DND-41 (cell line): ENCODE results near the gene ALPL.

Experiments used
- ATAC-seq: fragments of 200-7000 bp; cut with Tn5 transposase; 3 replicates; pipeline ENCODE4 v1.9.1; 2021; ENCODE audit warnings: low read depth; ENCODE audit not compliant: insufficient read depth
- DNase-seq: peaks from one replicate; pipeline ENCODE4 v3.0.0-alpha.2; 2020
- H2AFZ ChIP-seq: 2 replicates; pipeline ENCODE4 v1.6.0; 2012; ENCODE audit warnings: low read depth, low read length
- H3K27ac ChIP-seq: 2 replicates; pipeline ENCODE4 v1.5.1; 2012; ENCODE audit warnings: low read length, inconsistent platforms
- H3K27me3 ChIP-seq: fragments of 200-600 bp; sonication (generic); 2 replicates; pipeline ENCODE4 v1.6.0; 2012; ENCODE audit warnings: low read length, mild to moderate bottlenecking, inconsistent platforms; ENCODE audit not compliant: insufficient read depth, poor library complexity
- H3K36me3 ChIP-seq: 2 replicates; pipeline ENCODE4 v1.5.1; 2012; ENCODE audit warnings: low read length, inconsistent platforms; ENCODE audit not compliant: insufficient read depth
- H3K4me1 ChIP-seq: 2 replicates; pipeline ENCODE4 v1.5.1; 2012; ENCODE audit warnings: mild to moderate bottlenecking, low read length; ENCODE audit not compliant: insufficient read depth
- H3K4me2 ChIP-seq: 2 replicates; pipeline ENCODE4 v1.6.0; 2012; ENCODE audit warnings: mild to moderate bottlenecking, moderate library complexity, low read length, inconsistent platforms; ENCODE audit not compliant: insufficient read depth
- H3K4me3 ChIP-seq, 2 experiments: fragments of 200-600 bp in 1 of 2; shearing (Covaris generic) in 1 of 2; 2 replicates each; pipeline ENCODE4 v1.5.1; 2012 to 2016; ENCODE audit warnings: inconsistent platforms in 2 of 2, low read length in 2 of 2, mild to moderate bottlenecking in 2 of 2, low read depth in 1 of 2, moderate library complexity in 1 of 2
- H3K79me2 ChIP-seq: 2 replicates; pipeline ENCODE4 v1.6.0; 2012; ENCODE audit warnings: low read length, inconsistent platforms; ENCODE audit not compliant: insufficient read depth
- H3K9ac ChIP-seq: 2 replicates; pipeline ENCODE4 v1.6.0; 2012; ENCODE audit warnings: low read depth, mild to moderate bottlenecking, inconsistent platforms, low read length, moderate library complexity
- H3K9me3 ChIP-seq: 2 replicates; pipeline ENCODE4 v1.5.1; 2012; ENCODE audit warnings: low read length, moderate library complexity, mild to moderate bottlenecking, inconsistent platforms; ENCODE audit not compliant: insufficient read depth, severe bottlenecking
- H4K20me1 ChIP-seq: 2 replicates; pipeline ENCODE4 v1.6.0; 2012; ENCODE audit warnings: low read length; ENCODE audit not compliant: insufficient read depth
- EZH2 ChIP-seq: IDR thresholded peaks from 3 replicates; pipeline ENCODE4 v1.6.1; 2012; ENCODE audit warnings: borderline replicate concordance, low read depth, mild to moderate bottlenecking, moderate library complexity, low read length, inconsistent platforms; ENCODE audit not compliant: severe bottlenecking
- TF ChIP-seq, protein P1 (sequence below): IDR thresholded peaks from 2 replicates; pipeline ENCODE4 v1.5.1; 2012; ENCODE audit warnings: borderline replicate concordance, low read length, moderate library complexity, mild to moderate bottlenecking; ENCODE audit not compliant: poor library complexity, severe bottlenecking; ENCODE audit errors: extremely low read depth

The ALPL gene

DNA sequence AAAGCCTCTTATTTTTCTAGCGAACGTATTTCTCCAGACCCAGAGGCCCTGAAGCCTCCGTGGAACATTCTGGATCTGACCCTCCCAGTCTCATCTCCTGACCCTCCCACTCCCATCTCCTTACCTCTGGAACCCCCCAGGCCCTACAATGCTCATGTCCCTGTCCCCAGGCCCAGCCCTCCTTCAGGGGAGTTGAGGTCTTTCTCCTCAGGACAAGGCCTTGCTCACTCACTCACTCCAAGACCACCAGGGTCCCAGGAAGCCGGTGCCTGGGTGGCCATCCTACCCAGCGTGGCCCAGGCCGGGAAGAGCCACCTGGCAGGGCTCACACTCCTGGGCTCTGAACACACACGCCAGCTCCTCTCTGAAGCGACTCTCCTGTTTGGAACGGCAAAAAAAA is 68.7 kb downstream of the ALPL start:
- Histone ChIP-seq H4K20me1 (no peaks in the 10 kb centered on the region; the same call in none of the 2 replicates), H2AFZ (no peak overlapping the region), H3K27me3 (peaks cover 5% of the 10 kb centered on the region), H3K4me1 (no peaks in the 10 kb centered on the region), H3K4me3 (no peak overlapping the region), H3K4me2 (no peak overlapping the region), H3K9me3 (no peaks in the 10 kb centered on the region), H3K9ac (no peak overlapping the region), H3K36me3 (no peaks in the 10 kb centered on the region), H3K79me2 (no peaks in the 10 kb centered on the region), H3K27ac (no peak overlapping the region)
- TF ChIP-seq EZH2, result no peak
- TF ChIP-seq, protein P1, sequence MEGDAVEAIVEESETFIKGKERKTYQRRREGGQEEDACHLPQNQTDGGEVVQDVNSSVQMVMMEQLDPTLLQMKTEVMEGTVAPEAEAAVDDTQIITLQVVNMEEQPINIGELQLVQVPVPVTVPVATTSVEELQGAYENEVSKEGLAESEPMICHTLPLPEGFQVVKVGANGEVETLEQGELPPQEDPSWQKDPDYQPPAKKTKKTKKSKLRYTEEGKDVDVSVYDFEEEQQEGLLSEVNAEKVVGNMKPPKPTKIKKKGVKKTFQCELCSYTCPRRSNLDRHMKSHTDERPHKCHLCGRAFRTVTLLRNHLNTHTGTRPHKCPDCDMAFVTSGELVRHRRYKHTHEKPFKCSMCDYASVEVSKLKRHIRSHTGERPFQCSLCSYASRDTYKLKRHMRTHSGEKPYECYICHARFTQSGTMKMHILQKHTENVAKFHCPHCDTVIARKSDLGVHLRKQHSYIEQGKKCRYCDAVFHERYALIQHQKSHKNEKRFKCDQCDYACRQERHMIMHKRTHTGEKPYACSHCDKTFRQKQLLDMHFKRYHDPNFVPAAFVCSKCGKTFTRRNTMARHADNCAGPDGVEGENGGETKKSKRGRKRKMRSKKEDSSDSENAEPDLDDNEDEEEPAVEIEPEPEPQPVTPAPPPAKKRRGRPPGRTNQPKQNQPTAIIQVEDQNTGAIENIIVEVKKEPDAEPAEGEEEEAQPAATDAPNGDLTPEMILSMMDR, result no peak
- DNase-seq, result no peak
- no peak for ATAC-seq

DNA sequence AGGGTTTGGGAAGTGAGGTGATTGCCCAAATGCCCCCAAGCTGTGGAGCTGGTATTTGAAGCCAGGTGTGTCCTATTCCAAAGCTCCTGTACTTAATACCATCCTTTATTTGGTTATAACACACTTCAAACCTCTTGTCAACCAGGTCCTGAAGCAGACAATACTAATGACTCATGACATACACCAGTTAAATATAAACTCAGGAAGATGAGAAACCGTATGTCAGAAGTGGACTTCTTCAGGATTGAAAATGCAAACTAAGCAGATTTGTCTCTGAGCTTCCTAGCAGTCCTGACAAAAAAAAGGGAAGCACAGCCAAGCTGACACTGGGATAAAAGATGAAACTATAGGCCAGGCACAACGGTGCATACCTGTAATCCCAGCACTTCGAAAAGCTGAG is 70.6 kb downstream of the ALPL start:
- DNase-seq, result no peak
- TF ChIP-seq, protein P1, result no peak
- no peak for TF ChIP-seq EZH2
- Histone ChIP-seq H3K4me2 (no peak overlapping the region), H3K4me1 (no peaks in the 10 kb centered on the region), H3K79me2 (no peaks in the 10 kb centered on the region), H3K36me3 (no peaks in the 10 kb centered on the region), H3K4me3 (no peak overlapping the region), H2AFZ (no peak overlapping the region), H3K27ac (no peak overlapping the region), H4K20me1 (no peaks in the 10 kb centered on the region; the same call in none of the 2 replicates), H3K27me3 (peaks cover 5% of the 10 kb centered on the region), H3K9me3 (no peaks in the 10 kb centered on the region), H3K9ac (no peak overlapping the region)
- no peak for ATAC-seq

DNA sequence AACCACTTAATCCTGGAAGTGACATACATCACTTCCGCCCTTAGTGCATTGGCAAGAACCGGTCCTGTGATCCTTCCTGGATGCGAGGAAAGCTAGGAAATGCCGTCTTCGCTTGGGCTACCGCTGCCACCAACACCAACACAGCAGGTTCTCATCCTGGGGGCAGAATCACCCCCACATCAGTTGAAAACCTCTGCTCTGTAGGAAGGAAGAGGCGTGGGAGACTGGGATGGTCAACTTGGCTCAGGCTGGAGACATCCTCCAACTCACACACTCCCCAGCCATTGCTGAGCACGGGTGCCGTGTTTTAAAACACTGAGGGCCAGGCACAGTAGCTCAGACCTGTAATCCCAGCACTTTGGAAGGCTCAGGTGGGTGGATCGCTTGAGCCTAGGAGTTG is 74.9 kb downstream of the ALPL start:
- H3K4me3 ChIP-seq, result no peak overlapping the region
- H3K9me3 ChIP-seq, result no peaks in the 10 kb centered on the region
- no peak overlapping the region for H3K27ac ChIP-seq
- H4K20me1 ChIP-seq, result no peaks in the 10 kb centered on the region; the same call in 1 of the 2 replicates
- H3K36me3 ChIP-seq, result no peaks in the 10 kb centered on the region
- H3K27me3 ChIP-seq, result peaks cover 5% of the 10 kb centered on the region
- no peaks in the 10 kb centered on the region for H3K79me2 ChIP-seq
- no peak for TF ChIP-seq EZH2
- TF ChIP-seq, protein P1, result no peak
- no peaks in the 10 kb centered on the region for H3K4me1 ChIP-seq
- DNase-seq (no peak), ATAC-seq (no peak)
- H3K4me2 ChIP-seq, result no peak overlapping the region
- no peak overlapping the region for H2AFZ ChIP-seq
- no peak overlapping the region for H3K9ac ChIP-seq

DNA sequence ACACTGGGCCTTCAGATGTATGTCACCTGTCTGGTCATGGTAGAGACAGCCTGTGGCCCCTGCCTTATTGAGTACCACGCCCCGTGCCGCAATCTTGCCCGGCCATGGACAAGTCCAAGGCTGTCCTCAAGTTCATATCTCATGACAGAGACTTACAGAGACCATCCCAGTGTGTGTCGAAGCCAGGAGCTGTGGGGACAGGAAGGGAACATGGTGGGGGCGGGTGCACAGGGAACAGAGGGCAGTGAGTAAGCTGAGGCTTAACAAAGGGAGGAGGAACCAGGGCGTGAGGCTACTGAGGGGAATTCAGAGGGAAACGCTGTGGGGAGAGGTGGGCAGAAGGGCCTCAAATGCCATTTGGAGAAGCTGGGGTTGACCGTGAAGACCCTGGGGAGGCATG is 75.8 kb downstream of the ALPL start:
- DNase-seq (no peak), ATAC-seq (no peak)
- TF ChIP-seq, protein P1, result no peak
- no peak for TF ChIP-seq EZH2
- no peak overlapping the region for H3K9ac ChIP-seq
- H3K4me3 ChIP-seq, result no peak overlapping the region
- no peak overlapping the region for H3K4me2 ChIP-seq
- no peaks in the 10 kb centered on the region for H3K36me3 ChIP-seq
- H3K9me3 ChIP-seq, result no peaks in the 10 kb centered on the region
- H2AFZ ChIP-seq, result no peak overlapping the region
- H4K20me1 ChIP-seq, result no peaks in the 10 kb centered on the region; the same call in 1 of the 2 replicates
- no peaks in the 10 kb centered on the region for H3K4me1 ChIP-seq
- H3K27me3 ChIP-seq, result no peaks in the 10 kb centered on the region
- H3K79me2 ChIP-seq, result no peaks in the 10 kb centered on the region
- no peak overlapping the region for H3K27ac ChIP-seq
